Measurements from ENCODE around the gene GAS7.

DNA sequence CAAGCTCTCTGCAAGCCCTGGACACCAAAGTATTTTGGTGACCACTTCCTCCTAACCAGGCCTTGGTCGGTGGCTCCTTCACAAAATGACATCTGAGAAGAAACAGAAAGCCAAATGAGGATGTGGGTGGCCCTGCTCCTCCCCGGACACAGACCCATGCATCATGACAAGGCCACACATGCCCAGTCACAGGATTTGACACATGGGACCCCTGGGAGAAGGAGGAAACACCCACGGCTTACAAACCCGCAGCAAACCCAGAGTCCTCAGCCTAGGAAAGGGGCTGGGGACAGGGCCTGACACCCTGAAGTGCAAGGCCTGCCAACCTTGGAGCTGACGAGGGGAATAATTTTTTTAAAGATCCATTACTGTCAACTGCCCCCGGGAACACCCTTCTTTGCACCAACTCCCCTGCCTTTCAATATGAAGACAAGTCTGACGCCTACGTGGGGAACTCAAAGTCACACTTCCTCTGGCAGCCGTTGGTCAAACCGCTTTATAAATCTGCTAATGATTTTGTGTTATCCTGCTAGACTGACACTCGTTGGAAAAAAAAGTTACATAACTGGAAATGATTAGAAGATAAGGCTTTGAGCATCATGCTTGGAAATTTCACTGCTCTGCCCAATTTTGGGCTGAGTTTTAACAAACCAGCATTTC is 41.3 kb downstream of the GAS7 start:
- no peak for TF ChIP-seq EZH2 (IDR thresholded peaks at IDR 0.05; ENCODE audit: low read length)
- TF ChIP-seq, protein P1, sequence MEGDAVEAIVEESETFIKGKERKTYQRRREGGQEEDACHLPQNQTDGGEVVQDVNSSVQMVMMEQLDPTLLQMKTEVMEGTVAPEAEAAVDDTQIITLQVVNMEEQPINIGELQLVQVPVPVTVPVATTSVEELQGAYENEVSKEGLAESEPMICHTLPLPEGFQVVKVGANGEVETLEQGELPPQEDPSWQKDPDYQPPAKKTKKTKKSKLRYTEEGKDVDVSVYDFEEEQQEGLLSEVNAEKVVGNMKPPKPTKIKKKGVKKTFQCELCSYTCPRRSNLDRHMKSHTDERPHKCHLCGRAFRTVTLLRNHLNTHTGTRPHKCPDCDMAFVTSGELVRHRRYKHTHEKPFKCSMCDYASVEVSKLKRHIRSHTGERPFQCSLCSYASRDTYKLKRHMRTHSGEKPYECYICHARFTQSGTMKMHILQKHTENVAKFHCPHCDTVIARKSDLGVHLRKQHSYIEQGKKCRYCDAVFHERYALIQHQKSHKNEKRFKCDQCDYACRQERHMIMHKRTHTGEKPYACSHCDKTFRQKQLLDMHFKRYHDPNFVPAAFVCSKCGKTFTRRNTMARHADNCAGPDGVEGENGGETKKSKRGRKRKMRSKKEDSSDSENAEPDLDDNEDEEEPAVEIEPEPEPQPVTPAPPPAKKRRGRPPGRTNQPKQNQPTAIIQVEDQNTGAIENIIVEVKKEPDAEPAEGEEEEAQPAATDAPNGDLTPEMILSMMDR (optimal IDR thresholded peaks at IDR 0.05 in 1 of 3, IDR thresholded peaks at IDR 0.05 in 1 of 3, conservative IDR thresholded peaks at IDR 0.05 in 1 of 3; ENCODE audit: extremely low read depth in 1 of 3, insufficient read depth in 2 of 3, low read length in 3 of 3): no peak

Measured in keratinocyte (primary cell).